ENCODE measurements around the gene PLEKHA1. TPM values are rescaled to one million over a fixed set of nuclear protein-coding genes. Genes with fewer than 3 reads are reported as not detected.

The PLEKHA1 gene
- total RNA-seq, 2 donors from 2014 or later, result 14.2 to 26.5 TPM

- Histone ChIP-seq H3K4me3 (no peak overlapping the region), H3K4me1 (peaks cover 12% of the 10 kb centered on the region), H3K36me3 (replicated peaks in 1 of 2; ENCODE audit: insufficient read depth in 1 of 2, low read depth in 2 of 2) (no peaks in the 10 kb centered on the region), H3K27ac (no peak overlapping the region), H3K9me3 (no peaks in the 10 kb centered on the region), H3K27me3 (no peaks in the 10 kb centered on the region)
- no peak for TF ChIP-seq POLR2A (IDR thresholded peaks at IDR 0.05)
- TF ChIP-seq, protein P1, sequence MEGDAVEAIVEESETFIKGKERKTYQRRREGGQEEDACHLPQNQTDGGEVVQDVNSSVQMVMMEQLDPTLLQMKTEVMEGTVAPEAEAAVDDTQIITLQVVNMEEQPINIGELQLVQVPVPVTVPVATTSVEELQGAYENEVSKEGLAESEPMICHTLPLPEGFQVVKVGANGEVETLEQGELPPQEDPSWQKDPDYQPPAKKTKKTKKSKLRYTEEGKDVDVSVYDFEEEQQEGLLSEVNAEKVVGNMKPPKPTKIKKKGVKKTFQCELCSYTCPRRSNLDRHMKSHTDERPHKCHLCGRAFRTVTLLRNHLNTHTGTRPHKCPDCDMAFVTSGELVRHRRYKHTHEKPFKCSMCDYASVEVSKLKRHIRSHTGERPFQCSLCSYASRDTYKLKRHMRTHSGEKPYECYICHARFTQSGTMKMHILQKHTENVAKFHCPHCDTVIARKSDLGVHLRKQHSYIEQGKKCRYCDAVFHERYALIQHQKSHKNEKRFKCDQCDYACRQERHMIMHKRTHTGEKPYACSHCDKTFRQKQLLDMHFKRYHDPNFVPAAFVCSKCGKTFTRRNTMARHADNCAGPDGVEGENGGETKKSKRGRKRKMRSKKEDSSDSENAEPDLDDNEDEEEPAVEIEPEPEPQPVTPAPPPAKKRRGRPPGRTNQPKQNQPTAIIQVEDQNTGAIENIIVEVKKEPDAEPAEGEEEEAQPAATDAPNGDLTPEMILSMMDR (IDR thresholded peaks at IDR 0.05), result no peak
- DNase-seq, result no peak
- intact Hi-C loops (cut with DNase I), result no loop called here
- no peak for ATAC-seq
- WGBS, 2 donors, result 86 to 87% methylated on average over 15 of the region's 15 CpGs
Measured at GRCh38 chr10:122338609-122339441, 35.7 kb upstream of the PLEKHA1 start.

DNA sequence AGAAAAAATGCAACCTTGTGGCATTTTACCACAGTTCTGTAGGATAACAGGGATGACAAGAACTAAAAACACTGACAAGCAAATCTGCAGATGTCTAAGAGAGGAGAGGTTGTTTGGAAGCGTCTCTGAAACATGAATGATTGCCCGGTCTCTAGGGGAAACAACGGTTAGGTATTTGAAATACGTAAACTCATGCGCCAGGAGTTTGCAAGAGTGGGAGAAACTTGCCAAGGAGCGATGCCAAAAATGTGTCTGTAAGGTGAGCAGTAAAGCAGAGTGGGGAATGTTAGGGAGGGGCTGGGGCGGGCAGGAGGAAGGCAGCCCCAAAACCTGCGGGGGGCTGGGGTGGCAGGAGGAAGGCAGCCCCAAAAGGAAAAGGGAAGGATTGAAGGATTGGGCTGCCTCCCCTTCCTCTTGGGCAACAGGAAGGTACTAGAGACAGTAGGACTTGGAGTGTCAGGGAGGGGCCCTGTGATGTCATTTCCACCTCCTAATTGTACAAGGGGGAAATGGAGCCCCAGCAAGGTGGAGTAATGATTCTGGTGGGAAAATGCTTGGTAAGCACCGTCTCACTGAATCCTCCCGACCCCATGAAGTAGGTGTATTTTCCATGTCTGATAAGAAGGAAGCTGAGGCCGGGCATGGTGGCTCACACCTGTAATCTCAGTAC is 33.2 kb upstream of the PLEKHA1 start:
- Histone ChIP-seq H3K36me3 (replicated peaks in 1 of 2; ENCODE audit: insufficient read depth in 1 of 2, low read depth in 2 of 2) (no peaks in the 10 kb centered on the region), H3K27ac (peak overlapping the region; percentile 19 to 63 (median 50)), H3K9me3 (no peaks in the 10 kb centered on the region), H3K4me1 (peaks cover 12% of the 10 kb centered on the region), H3K27me3 (no peaks in the 10 kb centered on the region), H3K4me3 (no peak overlapping the region)
- 45 to 54% methylated on average over 11 of the region's 11 CpGs for WGBS, 2 donors
- peak; percentile 69 for ATAC-seq
- intact Hi-C loops (cut with DNase I), result no loop called here
- no peak for TF ChIP-seq POLR2A (IDR thresholded peaks at IDR 0.05)
- TF ChIP-seq, protein P1 (IDR thresholded peaks at IDR 0.05), result no peak
- peak; percentile 34 to 67 (median 61) for DNase-seq

- intact Hi-C loops (cut with DNase I), result no loop called here
- Histone ChIP-seq H3K4me1 (peaks cover 12% of the 10 kb centered on the region), H3K4me3 (no peak overlapping the region), H3K27ac (peak overlapping the region in 2 of 4 donors; percentile 45 to 54), H3K36me3 (replicated peaks in 1 of 2; ENCODE audit: insufficient read depth in 1 of 2, low read depth in 2 of 2) (no peaks in the 10 kb centered on the region), H3K9me3 (no peaks in the 10 kb centered on the region), H3K27me3 (no peaks in the 10 kb centered on the region)
- 50 to 58% methylated on average over 8 of the region's 8 CpGs for WGBS, 2 donors
- no peak for TF ChIP-seq POLR2A (IDR thresholded peaks at IDR 0.05)
- TF ChIP-seq, protein P1 (IDR thresholded peaks at IDR 0.05), result peak; percentile 54 to 79 (median 72)
- ATAC-seq (peak; percentile 53), DNase-seq (peak; percentile 47 to 59 (median 50))
Measured at GRCh38 chr10:122342293-122343134, 32.0 kb upstream of the PLEKHA1 start.

GRCh38 chr10:122343135-122343800 is 31.2 kb upstream of the PLEKHA1 start:
- Histone ChIP-seq H3K4me1 (peaks cover 12% of the 10 kb centered on the region), H3K27ac (no peak overlapping the region), H3K36me3 (replicated peaks in 1 of 2; ENCODE audit: insufficient read depth in 1 of 2, low read depth in 2 of 2) (no peaks in the 10 kb centered on the region), H3K27me3 (no peaks in the 10 kb centered on the region), H3K9me3 (no peaks in the 10 kb centered on the region), H3K4me3 (no peak overlapping the region)
- intact Hi-C loops (cut with DNase I), result no loop called here
- WGBS, 2 donors, result 80 to 83% methylated on average over 11 of the region's 11 CpGs
- TF ChIP-seq, protein P1 (IDR thresholded peaks at IDR 0.05), result no peak
- no peak for TF ChIP-seq POLR2A (IDR thresholded peaks at IDR 0.05)
- DNase-seq (no peak), ATAC-seq (no peak)
